GM18951 (cell line): ENCODE data around the gene IFT80.

ENCODE experiments used
- POLR2A ChIP-seq: IDR thresholded peaks from 4 replicates; pipeline ENCODE4 v1.6.1; 2011; ENCODE audit warnings: mild to moderate bottlenecking; ENCODE audit not compliant: insufficient read length, insufficient read depth; ENCODE audit errors: extremely low read depth
- in situ Hi-C: fragments of 300-500 bp; cut with MboI; formaldehyde crosslinking; loops from one replicate; pipeline ENCODE4 v1.12.0; 2022; ENCODE audit warnings: low sequenced_read_pairs, mixed read lengths, inconsistent platforms; ENCODE audit not compliant: unreplicated experiment

IFT80 gene

DNA sequence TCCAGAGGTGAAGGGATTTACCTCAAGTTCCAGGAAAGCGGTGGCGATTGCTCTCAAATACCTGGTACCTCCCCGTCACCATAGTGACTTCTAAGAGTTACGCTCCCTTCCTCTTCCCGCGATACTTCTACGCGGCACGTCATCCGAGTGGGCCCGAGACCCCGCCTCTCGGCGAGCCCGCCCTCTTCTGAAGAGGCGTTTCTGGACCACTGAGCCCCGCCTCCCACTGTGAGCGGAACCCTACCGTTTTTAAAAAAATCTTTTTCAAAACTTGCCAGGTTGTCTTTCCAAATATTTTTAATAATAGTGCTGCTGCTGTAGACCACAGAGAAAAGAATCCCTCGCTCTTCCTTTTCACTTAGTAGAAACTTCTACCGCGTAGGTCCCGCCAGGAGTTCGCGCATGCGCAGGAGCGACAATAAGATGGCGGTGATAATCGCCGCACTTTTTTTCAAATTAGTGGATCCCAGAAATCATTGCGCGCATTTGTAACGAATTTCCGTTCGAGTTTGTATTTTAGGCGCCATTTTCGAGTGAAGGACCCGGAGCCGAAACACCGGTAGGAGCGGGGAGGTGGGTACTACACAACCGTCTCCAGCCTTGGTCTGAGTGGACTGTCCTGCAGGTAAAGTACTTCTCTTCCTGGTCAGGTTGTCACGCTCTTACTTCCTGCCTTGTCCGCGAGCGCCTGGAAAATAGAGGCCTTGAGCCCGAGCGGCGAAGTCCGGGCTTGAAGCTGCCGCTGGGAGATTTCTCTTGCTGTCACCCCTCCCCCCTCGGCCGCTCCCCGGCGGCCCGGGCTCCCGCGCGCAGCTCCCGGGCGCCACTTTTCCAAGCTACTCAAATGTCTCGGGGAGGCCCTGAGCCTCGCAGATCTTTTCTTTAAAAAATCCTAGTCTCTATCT is at the start of gene IFT80, which contains the start of gene SMC4:
Gene IFT80, minus strand, starts transcription at position 101 of the 905 bp plus-strand sequence. CDS start 14,625 bp downstream, outside the sequence.
Gene SMC4, plus strand, starts transcription at position 526 of the 905 bp plus-strand sequence. CDS start 1,177 bp downstream, outside the sequence.
- in situ Hi-C loops = no loop called here
- peak; percentile 80 for TF ChIP-seq POLR2A

GRCh38 chr3:160447544-160447943 is 48.5 kb upstream of the IFT80 start:
- no peak for TF ChIP-seq POLR2A
- in situ Hi-C loops = no loop called here

- in situ Hi-C loops = no loop called here
These were observed 47.6 kb upstream of the IFT80 start for GRCh38 chr3:160446522-160447056.

GRCh38 chr3:160445854-160446253 is 46.8 kb upstream of the IFT80 start:
- in situ Hi-C loops = no loop called here

More at GRCh38 chr3:160446522-160447056, 47.6 kb upstream of the IFT80 start:
- no peak for TF ChIP-seq POLR2A

GRCh38 chr3:160444411-160444810 is 45.4 kb upstream of the IFT80 start:
- TF ChIP-seq POLR2A = no peak
- in situ Hi-C loops = no loop called here

More at GRCh38 chr3:160445854-160446253, 46.8 kb upstream of the IFT80 start:
- no peak for TF ChIP-seq POLR2A

GRCh38 chr3:160440687-160441086 is 41.7 kb upstream of the IFT80 start:
- TF ChIP-seq POLR2A = no peak
- in situ Hi-C loops = no loop called here

- TF ChIP-seq POLR2A = no peak
- in situ Hi-C loops = no loop called here
These were observed 38.0 kb upstream of the IFT80 start for GRCh38 chr3:160437083-160437455.

DNA sequence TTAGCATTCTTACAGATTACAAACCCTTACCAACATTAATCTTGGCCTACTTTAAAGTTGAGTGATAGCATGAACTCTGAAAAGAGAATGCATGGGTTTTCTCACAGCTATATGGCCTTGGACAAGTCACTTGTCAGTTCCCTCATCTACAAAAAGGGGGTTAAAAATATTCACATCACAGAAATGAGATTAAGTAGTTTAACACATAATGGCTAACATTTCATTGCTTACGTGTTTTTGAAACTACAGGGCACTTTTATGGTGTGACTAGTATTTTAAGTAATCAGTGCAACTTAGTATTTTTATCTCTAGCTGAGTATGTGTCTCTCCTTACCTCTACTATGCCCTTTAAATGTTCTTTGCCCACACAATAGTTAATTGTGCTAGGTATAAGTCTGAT is 36.7 kb upstream of the IFT80 start:
- in situ Hi-C loops = no loop called here
- no peak for TF ChIP-seq POLR2A

GRCh38 chr3:160435095-160435494 is 36.1 kb upstream of the IFT80 start:
- no peak for TF ChIP-seq POLR2A
- in situ Hi-C loops = no loop called here

DNA sequence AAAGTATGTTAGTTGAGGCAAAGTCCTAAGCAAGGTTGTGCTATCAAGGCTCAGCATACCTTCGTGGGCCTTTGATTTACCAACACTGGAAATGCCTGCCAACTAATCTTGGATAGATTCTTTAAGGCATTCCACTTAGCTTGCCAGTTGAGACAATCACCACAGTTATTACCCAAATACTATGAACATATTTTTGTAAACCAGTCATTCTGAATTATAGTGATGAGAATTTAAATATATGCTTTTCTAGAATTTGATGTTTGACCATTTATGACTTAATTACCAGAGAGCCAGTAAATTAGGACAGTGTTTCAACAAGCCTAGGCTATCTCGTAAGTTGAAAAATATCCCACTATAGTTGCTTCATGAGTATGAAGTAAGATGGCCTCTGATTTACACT is 35.0 kb upstream of the IFT80 start:
- in situ Hi-C loops = no loop called here
- no peak for TF ChIP-seq POLR2A

GRCh38 chr3:160427832-160428424 is 28.9 kb upstream of the IFT80 start:
- in situ Hi-C loops = no loop called here
- no peak for TF ChIP-seq POLR2A

GRCh38 chr3:160417311-160417710 is 18.3 kb upstream of the IFT80 start:
- in situ Hi-C loops = no loop called here
- no peak for TF ChIP-seq POLR2A

DNA sequence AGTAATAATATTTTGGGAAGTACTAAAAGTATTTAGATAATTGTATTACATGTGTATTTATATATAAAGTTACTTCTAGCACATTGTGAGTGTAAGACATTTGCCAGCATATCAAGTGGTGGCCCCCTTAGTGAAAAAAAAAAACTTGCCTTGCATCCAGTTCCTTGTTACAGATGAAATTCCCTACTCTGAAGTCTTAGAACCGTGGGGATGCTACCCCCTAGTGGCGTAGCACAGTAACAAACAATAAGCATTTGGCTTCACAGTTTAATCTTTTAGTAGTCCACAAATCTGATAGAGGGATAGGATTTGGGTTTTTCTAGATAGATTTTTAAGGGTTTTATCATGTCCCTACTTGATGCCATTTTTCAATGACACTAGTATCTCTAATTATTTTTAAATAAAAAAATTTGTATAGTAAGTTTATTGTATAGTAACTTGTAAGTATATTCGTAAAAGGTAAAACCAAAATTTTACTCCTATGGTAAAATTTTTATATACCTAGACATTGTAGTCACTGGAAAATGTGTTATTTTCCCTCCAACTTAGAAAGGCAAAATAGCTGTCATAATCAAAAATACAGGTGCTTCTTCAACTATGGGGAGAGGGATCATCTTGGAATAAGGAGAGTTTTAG is 14.7 kb upstream of the IFT80 start:
- no peak for TF ChIP-seq POLR2A
- in situ Hi-C loops = no loop called here

DNA sequence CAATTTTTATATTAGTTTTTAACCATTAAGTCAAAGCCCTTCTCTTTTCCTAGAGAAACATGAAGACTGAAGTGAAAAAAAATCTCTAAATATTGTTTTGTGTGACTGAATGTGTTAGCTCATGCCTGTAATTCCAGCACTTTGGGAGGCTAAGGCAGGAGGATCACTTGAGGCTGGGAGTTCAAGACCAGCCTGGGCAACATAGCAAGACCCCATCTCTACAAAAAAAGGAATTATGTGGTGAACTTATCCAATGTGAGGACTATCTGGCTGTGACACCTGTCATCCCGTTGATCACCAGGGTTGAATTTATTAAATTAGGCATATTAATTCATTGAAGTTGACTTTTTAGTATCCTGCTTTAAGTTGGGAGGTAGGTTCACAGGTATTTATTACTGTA is 13.5 kb upstream of the IFT80 start:
- TF ChIP-seq POLR2A = no peak
- in situ Hi-C loops = no loop called here
